ENCODE measurements around the gene DCLK2. TPM values are rescaled to one million over a fixed set of nuclear protein-coding genes. Genes with fewer than 3 reads are reported as not detected.

The DCLK2 gene
- total RNA-seq, 1 donor from 2014 or later = 4.9 TPM

GRCh38 chr4:150047546-150047945 is 30.7 kb upstream of the DCLK2 start:
- H3K27ac ChIP-seq = no peak overlapping the region
- no peak for ATAC-seq
- no peak overlapping the region for H3K4me3 ChIP-seq
- TF ChIP-seq CTCF (IDR thresholded peaks at IDR 0.05) = no peak
- H3K9me3 ChIP-seq = no peaks in the 10 kb centered on the region
- no peak for DNase-seq
- no peaks in the 10 kb centered on the region for H3K4me1 ChIP-seq
- no peaks in the 10 kb centered on the region for H3K27me3 ChIP-seq
- intact Hi-C loops (cut with DNase I) = no loop called here
- no peaks in the 10 kb centered on the region for H3K36me3 ChIP-seq

GRCh38 chr4:150049682-150050081 is 28.6 kb upstream of the DCLK2 start:
- Histone ChIP-seq H3K36me3 (no peaks in the 10 kb centered on the region), H3K27ac (no peak overlapping the region), H3K27me3 (no peaks in the 10 kb centered on the region), H3K9me3 (no peaks in the 10 kb centered on the region), H3K4me3 (no peak overlapping the region), H3K4me1 (no peaks in the 10 kb centered on the region)
- ATAC-seq = no peak
- intact Hi-C loops (cut with DNase I) = no loop called here
- no peak for DNase-seq
- TF ChIP-seq CTCF (IDR thresholded peaks at IDR 0.05) = no peak

- no peak overlapping the region for H3K4me3 ChIP-seq
- no peaks in the 10 kb centered on the region for H3K27me3 ChIP-seq
- H3K36me3 ChIP-seq = no peaks in the 10 kb centered on the region
- no peak for ATAC-seq
- no peak overlapping the region for H3K27ac ChIP-seq
- TF ChIP-seq CTCF (IDR thresholded peaks at IDR 0.05) = no peak
- no peak for DNase-seq
- no peaks in the 10 kb centered on the region for H3K9me3 ChIP-seq
- H3K4me1 ChIP-seq = no peaks in the 10 kb centered on the region
- intact Hi-C loops (cut with DNase I) = no loop called here
Measured at GRCh38 chr4:150050566-150050965, 27.7 kb upstream of the DCLK2 start.

- Histone ChIP-seq H3K4me3 (no peak overlapping the region), H3K9me3 (no peaks in the 10 kb centered on the region), H3K36me3 (no peaks in the 10 kb centered on the region), H3K27ac (no peak overlapping the region), H3K4me1 (no peaks in the 10 kb centered on the region), H3K27me3 (no peaks in the 10 kb centered on the region)
- no peak for DNase-seq
- TF ChIP-seq CTCF (IDR thresholded peaks at IDR 0.05) = no peak
- intact Hi-C loops (cut with DNase I) = no loop called here
- ATAC-seq = no peak
Measured at GRCh38 chr4:150051111-150051510, 27.1 kb upstream of the DCLK2 start.

- ATAC-seq = no peak
- intact Hi-C loops (cut with DNase I) = no loop called here
- TF ChIP-seq CTCF (IDR thresholded peaks at IDR 0.05) = no peak
Measured at GRCh38 chr4:150055467-150055866, 22.8 kb upstream of the DCLK2 start.

GRCh38 chr4:150056569-150056968 is 21.7 kb upstream of the DCLK2 start:
- Histone ChIP-seq H3K4me1 (no peaks in the 10 kb centered on the region), H3K27ac (no peak overlapping the region)
- no peak for ATAC-seq

More at GRCh38 chr4:150055467-150055866, 22.8 kb upstream of the DCLK2 start:
- Histone ChIP-seq H3K4me1 (no peaks in the 10 kb centered on the region), H3K9me3 (no peaks in the 10 kb centered on the region), H3K4me3 (no peak overlapping the region), H3K36me3 (no peaks in the 10 kb centered on the region), H3K27me3 (no peaks in the 10 kb centered on the region), H3K27ac (no peak overlapping the region)
- DNase-seq = no peak

More at GRCh38 chr4:150056569-150056968, 21.7 kb upstream of the DCLK2 start:
- TF ChIP-seq CTCF (IDR thresholded peaks at IDR 0.05) = no peak
- Histone ChIP-seq H3K27me3 (no peaks in the 10 kb centered on the region), H3K9me3 (no peaks in the 10 kb centered on the region), H3K4me3 (no peak overlapping the region), H3K36me3 (no peaks in the 10 kb centered on the region)
- DNase-seq = no peak
- intact Hi-C loops (cut with DNase I) = no loop called here
